ENCODE data around the gene PGF.

Gene PGF
- long read RNA-seq, partial matches to known transcripts = 1 of 1 reads
- long read RNA-seq, other reads (novel, unspliced or antisense) = 0 of 1 reads

DNA sequence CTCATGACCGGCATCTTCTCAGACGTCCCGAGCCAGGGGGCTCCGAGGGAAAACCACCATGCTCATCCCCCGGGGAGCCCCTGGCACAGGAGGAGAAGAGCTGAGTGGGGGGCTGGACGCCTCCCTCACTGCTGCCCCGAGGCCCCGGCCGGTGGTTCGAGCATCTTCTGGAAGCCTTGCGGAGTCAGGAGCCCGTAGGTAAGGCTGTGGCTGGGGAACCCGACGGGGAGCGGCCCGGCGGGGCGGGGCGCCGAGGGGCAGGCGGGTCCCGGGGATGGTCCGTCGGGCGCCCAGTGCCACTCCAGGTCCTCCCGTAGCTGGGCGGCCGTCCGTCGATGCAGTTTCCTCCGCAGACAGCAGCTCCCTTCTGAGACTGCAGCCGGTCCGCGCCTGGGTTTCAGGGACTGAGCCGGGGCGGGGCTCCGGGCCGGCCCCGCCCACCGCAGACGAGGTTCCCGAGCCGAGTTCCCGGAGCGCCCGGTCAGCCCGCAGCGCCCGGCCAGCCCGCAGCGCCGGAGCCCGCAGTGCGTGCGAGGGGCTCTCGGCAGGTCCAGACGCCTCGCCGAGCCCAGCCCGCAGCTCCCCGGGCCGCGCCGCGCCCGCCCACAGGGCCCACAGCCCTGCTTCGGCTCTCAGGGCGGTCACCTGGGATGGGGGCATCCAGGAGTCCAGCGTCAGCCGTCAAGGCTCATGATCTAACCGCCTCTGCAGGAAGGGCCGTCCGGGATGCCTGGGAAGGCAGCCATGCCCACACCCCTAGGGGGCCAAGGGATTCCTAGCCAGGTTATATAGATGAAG, at the start of gene PGF:
Gene PGF (minus strand): TSS at position 369 of the 798 bp plus-strand sequence. CDS start 355 bp downstream, at position 14.
- Histone ChIP-seq H3K4me3 (replicated peaks; ENCODE audit: insufficient read depth, low read length) (peak within 1 kb of the TSS; percentile 30), H3K27ac (replicated peaks) (no peak within 1 kb of the TSS), H3K27me3 (ENCODE audit: insufficient read depth, poor library complexity, severe bottlenecking) (no peaks in the 10 kb centered on the region)
- TF ChIP-seq CTCF (IDR thresholded peaks at IDR 0.05; ENCODE audit: insufficient read depth, low read length) (no peak), POLR2AphosphoS5 (IDR thresholded peaks at IDR 0.05; ENCODE audit: low read depth) (no peak), GABPA (IDR thresholded peaks at IDR 0.05; ENCODE audit: low read depth) (no peak), SPI1 (IDR thresholded peaks at IDR 0.05; ENCODE audit: borderline replicate concordance, low read depth) (no peak)
- TF ChIP-seq, protein P1, sequence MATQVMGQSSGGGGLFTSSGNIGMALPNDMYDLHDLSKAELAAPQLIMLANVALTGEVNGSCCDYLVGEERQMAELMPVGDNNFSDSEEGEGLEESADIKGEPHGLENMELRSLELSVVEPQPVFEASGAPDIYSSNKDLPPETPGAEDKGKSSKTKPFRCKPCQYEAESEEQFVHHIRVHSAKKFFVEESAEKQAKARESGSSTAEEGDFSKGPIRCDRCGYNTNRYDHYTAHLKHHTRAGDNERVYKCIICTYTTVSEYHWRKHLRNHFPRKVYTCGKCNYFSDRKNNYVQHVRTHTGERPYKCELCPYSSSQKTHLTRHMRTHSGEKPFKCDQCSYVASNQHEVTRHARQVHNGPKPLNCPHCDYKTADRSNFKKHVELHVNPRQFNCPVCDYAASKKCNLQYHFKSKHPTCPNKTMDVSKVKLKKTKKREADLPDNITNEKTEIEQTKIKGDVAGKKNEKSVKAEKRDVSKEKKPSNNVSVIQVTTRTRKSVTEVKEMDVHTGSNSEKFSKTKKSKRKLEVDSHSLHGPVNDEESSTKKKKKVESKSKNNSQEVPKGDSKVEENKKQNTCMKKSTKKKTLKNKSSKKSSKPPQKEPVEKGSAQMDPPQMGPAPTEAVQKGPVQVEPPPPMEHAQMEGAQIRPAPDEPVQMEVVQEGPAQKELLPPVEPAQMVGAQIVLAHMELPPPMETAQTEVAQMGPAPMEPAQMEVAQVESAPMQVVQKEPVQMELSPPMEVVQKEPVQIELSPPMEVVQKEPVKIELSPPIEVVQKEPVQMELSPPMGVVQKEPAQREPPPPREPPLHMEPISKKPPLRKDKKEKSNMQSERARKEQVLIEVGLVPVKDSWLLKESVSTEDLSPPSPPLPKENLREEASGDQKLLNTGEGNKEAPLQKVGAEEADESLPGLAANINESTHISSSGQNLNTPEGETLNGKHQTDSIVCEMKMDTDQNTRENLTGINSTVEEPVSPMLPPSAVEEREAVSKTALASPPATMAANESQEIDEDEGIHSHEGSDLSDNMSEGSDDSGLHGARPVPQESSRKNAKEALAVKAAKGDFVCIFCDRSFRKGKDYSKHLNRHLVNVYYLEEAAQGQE (IDR thresholded peaks at IDR 0.05; ENCODE audit: insufficient replicate concordance, low read depth) = no peak
- DNase-seq (ENCODE audit: low read depth in 1 of 2, low spot score in 1 of 2) = no peak

DNA sequence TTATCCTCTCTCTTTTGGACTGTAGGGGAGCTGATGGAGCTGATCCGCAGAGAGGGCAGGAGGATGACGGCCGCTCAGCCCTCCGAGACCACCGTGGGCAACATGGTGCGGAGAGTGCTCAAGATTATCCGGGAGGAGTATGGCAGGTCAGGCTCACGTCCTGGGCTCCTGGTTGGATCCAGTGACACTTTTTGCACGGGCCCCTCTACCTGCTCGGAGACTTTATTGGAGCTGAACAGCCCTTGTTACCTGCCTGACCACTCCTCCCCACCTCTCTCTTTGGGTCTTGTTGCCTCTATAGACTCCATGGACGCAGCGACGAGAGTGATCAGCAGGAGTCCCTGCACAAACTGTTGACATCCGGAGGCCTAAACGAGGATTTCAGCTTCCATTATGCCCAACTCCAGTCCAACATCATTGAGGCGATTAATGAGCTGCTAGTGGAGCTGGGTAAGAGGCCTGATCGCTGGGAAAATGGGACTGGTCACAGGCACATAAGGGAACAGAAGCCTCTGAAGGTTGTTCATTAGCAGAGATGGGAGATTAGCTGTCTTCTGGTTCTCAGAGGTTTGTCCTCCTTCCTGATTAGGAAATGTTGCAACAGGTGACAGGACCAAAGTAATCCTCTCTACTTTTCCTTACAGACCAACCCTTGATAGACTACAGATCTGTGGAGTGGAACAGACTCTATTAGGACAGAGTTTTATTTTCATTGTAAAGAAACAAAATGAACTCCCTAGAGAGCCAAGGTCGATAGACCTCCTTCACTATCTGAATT, 48.0 kb upstream of the PGF start:
- no peaks in the 10 kb centered on the region for H3K27me3 ChIP-seq (ENCODE audit: insufficient read depth, poor library complexity, severe bottlenecking)
- peak overlapping the region; percentile 89 for H3K4me3 ChIP-seq (replicated peaks; ENCODE audit: insufficient read depth, low read length)
- peak overlapping the region; percentile 76 for H3K27ac ChIP-seq (replicated peaks)
- TF ChIP-seq POLR2AphosphoS5 (IDR thresholded peaks at IDR 0.05; ENCODE audit: low read depth) (no peak), CTCF (IDR thresholded peaks at IDR 0.05; ENCODE audit: insufficient read depth, low read length) (no peak), GABPA (IDR thresholded peaks at IDR 0.05; ENCODE audit: low read depth) (no peak), SPI1 (IDR thresholded peaks at IDR 0.05; ENCODE audit: borderline replicate concordance, low read depth) (no peak)
- TF ChIP-seq, protein P1 (IDR thresholded peaks at IDR 0.05; ENCODE audit: insufficient replicate concordance, low read depth) = no peak
- no peak for DNase-seq (ENCODE audit: low read depth in 1 of 2, low spot score in 1 of 2)

DNA sequence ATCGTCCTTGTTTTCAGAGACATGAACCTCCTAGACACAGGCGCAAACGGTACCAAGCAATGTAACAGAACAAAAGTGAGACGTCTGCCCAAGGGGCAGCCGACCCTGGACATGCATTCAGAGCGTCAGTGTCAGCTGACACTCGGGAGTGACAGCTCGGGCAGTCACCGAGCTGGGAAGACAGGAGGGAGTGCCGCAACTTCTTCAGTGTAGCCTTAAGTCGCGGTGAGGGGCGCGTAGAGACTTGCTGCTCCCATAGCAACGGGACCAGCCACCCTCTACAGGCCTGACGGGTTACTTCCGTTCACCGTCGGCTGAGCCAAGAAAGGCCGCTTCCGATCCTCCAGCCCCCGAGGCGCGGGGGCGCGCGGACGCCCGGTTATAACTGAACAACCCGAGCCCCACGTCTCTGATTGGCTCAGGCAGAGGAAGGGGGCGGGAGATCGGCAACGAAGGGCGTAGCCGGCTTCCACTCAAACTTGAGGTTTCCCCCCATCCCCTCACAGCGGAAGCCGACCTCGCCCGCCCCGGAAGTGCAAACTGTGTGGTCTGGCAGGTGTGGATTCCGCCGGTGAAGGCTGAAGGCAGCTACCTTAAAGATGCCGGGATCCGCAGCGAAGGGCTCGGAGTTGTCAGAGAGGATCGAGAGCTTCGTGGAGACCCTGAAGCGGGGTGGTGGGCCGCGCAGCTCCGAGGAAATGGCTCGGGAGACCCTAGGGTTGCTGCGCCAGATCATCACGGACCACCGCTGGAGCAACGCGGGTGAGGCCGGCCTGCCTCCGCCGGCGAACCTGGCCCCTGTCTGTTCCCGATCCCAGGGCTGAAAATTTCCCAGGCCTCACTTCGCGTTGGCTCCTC, 47.2 kb upstream of the PGF start, which contains the start of gene EIF2B2:
Gene EIF2B2 (plus strand): TSS at position 530 of the 858 bp plus-strand sequence. CDS start 70 bp downstream, at position 600.
- peak; percentile 82 to 94 for DNase-seq (ENCODE audit: low read depth in 1 of 2, low spot score in 1 of 2)
- TF ChIP-seq SPI1 (IDR thresholded peaks at IDR 0.05; ENCODE audit: borderline replicate concordance, low read depth) = peak; percentile 34; the same call in 1 of the 2 replicates
- TF ChIP-seq CTCF (IDR thresholded peaks at IDR 0.05; ENCODE audit: insufficient read depth, low read length) = no peak
- peak; percentile 89 for TF ChIP-seq GABPA (IDR thresholded peaks at IDR 0.05; ENCODE audit: low read depth)
- TF ChIP-seq POLR2AphosphoS5 (IDR thresholded peaks at IDR 0.05; ENCODE audit: low read depth) = peak; percentile 20; the same call in 1 of the 2 replicates
- TF ChIP-seq, protein P1 (IDR thresholded peaks at IDR 0.05; ENCODE audit: insufficient replicate concordance, low read depth) = no peak
- Histone ChIP-seq H3K4me3 (replicated peaks; ENCODE audit: insufficient read depth, low read length) (peak within 1 kb of the TSS; percentile 89), H3K27ac (replicated peaks) (peak within 1 kb of the TSS; percentile 76), H3K27me3 (ENCODE audit: insufficient read depth, poor library complexity, severe bottlenecking) (no peaks in the 10 kb centered on the region)

All from HL-60 (cell line).